Skeletal muscle tissue (tissue), 4 donors: Measurements from ENCODE around the gene FOXO3. TPM values are rescaled to one million over a fixed set of nuclear protein-coding genes. Genes with fewer than 3 reads are reported as not detected.
A peak's percentile ranks its signal among the peaks of the same experiment; 100 is the strongest.

ENCODE experiments used
- H3K27ac ChIP-seq: one replicate; pipeline ENCODE4 v1.7.0; 2013; ENCODE audit warnings: mild to moderate bottlenecking, low read depth, low read length, inconsistent platforms
- H3K27me3 ChIP-seq, 3 donors: one replicate each; pipeline ENCODE4 v1.7.0; 2013; ENCODE audit warnings: low read length in 3 of 3; ENCODE audit not compliant: control insufficient read depth in 3 of 3, insufficient read depth in 3 of 3
- H3K36me3 ChIP-seq, 3 donors: one replicate each; pipeline ENCODE4 v1.7.0; 2013; ENCODE audit warnings: low read length in 3 of 3; ENCODE audit not compliant: control insufficient read depth in 3 of 3, insufficient read depth in 3 of 3
- H3K4me1 ChIP-seq, 3 donors: one replicate each; pipeline ENCODE4 v1.7.0; 2013; ENCODE audit warnings: low read length in 3 of 3, mild to moderate bottlenecking in 3 of 3; ENCODE audit not compliant: control insufficient read depth in 3 of 3, insufficient read depth in 3 of 3
- H3K4me3 ChIP-seq, 3 donors: one replicate each; pipeline ENCODE4 v1.7.0; 2013; ENCODE audit warnings: low read length in 3 of 3
- H3K9ac ChIP-seq, 3 donors: one replicate each; pipeline ENCODE4 v1.7.0; 2013; ENCODE audit warnings: low read length in 3 of 3, mild to moderate bottlenecking in 3 of 3, moderate library complexity in 2 of 3, low read depth in 1 of 3
- H3K9me3 ChIP-seq, 3 donors: one replicate each; pipeline ENCODE4 v1.7.0; 2013; ENCODE audit warnings: low read length in 3 of 3; ENCODE audit not compliant: control insufficient read depth in 3 of 3
- total RNA-seq: library from RNA; depleted of rRNA; stranded (reverse); fragments of >200 nt; gene quantifications from one replicate; pipeline ENCODE4 v1.2.3, GENCODE V29; 2014
- donor health status: Osteomylitis.

The FOXO3 gene
- total RNA-seq, 1 donor from 2014 or later = 30.8 TPM

DNA sequence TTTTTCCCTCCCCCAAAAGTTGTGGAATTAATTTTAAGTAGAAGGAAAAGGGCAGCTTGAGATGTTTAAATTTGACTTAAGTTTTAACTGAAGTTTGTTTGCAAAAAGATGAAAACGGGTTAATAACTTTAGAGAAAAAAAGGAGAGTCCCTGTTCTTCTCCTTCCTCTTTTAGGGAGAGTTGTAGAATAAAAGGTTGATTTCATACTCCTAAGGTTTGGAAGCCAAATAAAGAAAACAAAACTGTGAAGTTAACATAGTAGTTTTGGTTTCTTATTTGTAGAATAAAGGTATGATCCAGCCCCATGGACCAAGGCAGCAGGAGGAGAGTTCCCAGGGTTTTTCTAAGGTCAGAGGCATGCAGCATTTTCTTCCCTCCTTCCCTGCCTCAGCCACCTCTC is 33.4 kb downstream of the FOXO3 start:
- Histone ChIP-seq H3K36me3 (no peaks in the 10 kb centered on the region), H3K27ac (no peak overlapping the region), H3K4me1 (peaks cover 88 to 92% (median 88%) of the 10 kb centered on the region in 3 donors), H3K9ac (no peak overlapping the region), H3K9me3 (no peaks in the 10 kb centered on the region), H3K27me3 (no peaks in the 10 kb centered on the region), H3K4me3 (peak overlapping the region in 1 of 3 donors; percentile 11)

DNA sequence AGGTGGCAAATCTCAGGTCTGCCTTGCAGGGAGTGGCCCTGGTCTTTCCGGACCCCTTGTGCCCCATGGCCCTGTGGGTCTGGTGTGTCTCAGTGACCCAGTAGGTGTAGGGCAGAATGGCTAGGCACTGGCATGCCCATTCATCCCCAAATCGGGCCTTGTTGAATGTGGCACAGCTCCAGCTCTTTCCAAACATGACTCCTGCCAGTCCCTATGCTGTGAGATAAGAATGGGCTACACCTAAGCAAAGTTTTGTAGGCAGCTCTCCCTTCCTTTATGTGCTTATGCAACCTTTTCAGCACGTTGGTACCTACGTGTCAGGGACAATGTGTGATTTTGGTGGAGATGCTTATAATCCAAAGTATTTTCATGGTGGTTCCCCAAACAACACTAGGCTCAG is 33.9 kb downstream of the FOXO3 start:
- Histone ChIP-seq H3K27ac (no peak overlapping the region), H3K9me3 (no peaks in the 10 kb centered on the region), H3K27me3 (no peaks in the 10 kb centered on the region), H3K4me3 (peak overlapping the region in 2 of 3 donors; percentile 11 to 18), H3K36me3 (no peaks in the 10 kb centered on the region), H3K4me1 (peaks cover 84 to 87% (median 87%) of the 10 kb centered on the region in 3 donors), H3K9ac (no peak overlapping the region)

- H3K4me1 ChIP-seq = peaks cover 62 to 68% (median 64%) of the 10 kb centered on the region in 3 donors
- H3K27ac ChIP-seq = peak overlapping the region; percentile 54
- H3K36me3 ChIP-seq = no peaks in the 10 kb centered on the region
- H3K27me3 ChIP-seq = no peaks in the 10 kb centered on the region
- H3K9ac ChIP-seq = no peak overlapping the region
- H3K4me3 ChIP-seq = no peak overlapping the region
- H3K9me3 ChIP-seq = no peaks in the 10 kb centered on the region
Measured at GRCh38 chr6:108596956-108597355, 36.2 kb downstream of the FOXO3 start.

GRCh38 chr6:108597572-108598304 is 37.0 kb downstream of the FOXO3 start:
- Histone ChIP-seq H3K4me1 (peaks cover 55 to 60% (median 56%) of the 10 kb centered on the region in 3 donors), H3K36me3 (no peaks in the 10 kb centered on the region), H3K27me3 (no peaks in the 10 kb centered on the region), H3K4me3 (peak overlapping the region in 1 of 3 donors; percentile 8), H3K9ac (no peak overlapping the region), H3K27ac (peak overlapping the region; percentile 54), H3K9me3 (no peaks in the 10 kb centered on the region)

GRCh38 chr6:108598305-108598863 is 37.7 kb downstream of the FOXO3 start:
- no peaks in the 10 kb centered on the region for H3K9me3 ChIP-seq
- H3K36me3 ChIP-seq = no peaks in the 10 kb centered on the region
- no peaks in the 10 kb centered on the region for H3K27me3 ChIP-seq
- H3K9ac ChIP-seq = no peak overlapping the region
- peaks cover 50 to 53% (median 50%) of the 10 kb centered on the region in 3 donors for H3K4me1 ChIP-seq
- peak overlapping the region; percentile 54 for H3K27ac ChIP-seq
- no peak overlapping the region for H3K4me3 ChIP-seq

GRCh38 chr6:108604156-108604555 is 43.4 kb downstream of the FOXO3 start:
- Histone ChIP-seq H3K4me3 (no peak overlapping the region), H3K4me1 (peaks cover 27 to 33% (median 31%) of the 10 kb centered on the region in 3 donors), H3K9ac (no peak overlapping the region), H3K9me3 (no peaks in the 10 kb centered on the region), H3K36me3 (no peaks in the 10 kb centered on the region), H3K27ac (no peak overlapping the region), H3K27me3 (no peaks in the 10 kb centered on the region)

GRCh38 chr6:108606250-108606690 is 45.6 kb downstream of the FOXO3 start:
- Histone ChIP-seq H3K9me3 (no peaks in the 10 kb centered on the region), H3K4me3 (no peak overlapping the region), H3K4me1 (peaks cover 34 to 49% (median 36%) of the 10 kb centered on the region in 3 donors), H3K27ac (no peak overlapping the region), H3K9ac (no peak overlapping the region), H3K27me3 (no peaks in the 10 kb centered on the region), H3K36me3 (no peaks in the 10 kb centered on the region)

- Histone ChIP-seq H3K27me3 (no peaks in the 10 kb centered on the region), H3K9me3 (peaks cover 0 to 4% (median 0%) of the 10 kb centered on the region in 3 donors), H3K36me3 (no peaks in the 10 kb centered on the region), H3K4me1 (peaks cover 34 to 49% (median 39%) of the 10 kb centered on the region in 3 donors), H3K9ac (no peak overlapping the region), H3K27ac (peak overlapping the region; percentile 76), H3K4me3 (peak overlapping the region; percentile 11 to 33 (median 14))
Measured at GRCh38 chr6:108608453-108609275, 47.9 kb downstream of the FOXO3 start.

GRCh38 chr6:108609276-108609769 is 48.6 kb downstream of the FOXO3 start:
- Histone ChIP-seq H3K4me3 (peak overlapping the region in 2 of 3 donors; percentile 11 to 14), H3K4me1 (peaks cover 34 to 52% (median 39%) of the 10 kb centered on the region in 3 donors), H3K27me3 (no peaks in the 10 kb centered on the region), H3K9me3 (peaks cover 0 to 4% (median 0%) of the 10 kb centered on the region in 3 donors), H3K36me3 (no peaks in the 10 kb centered on the region), H3K27ac (peak overlapping the region; percentile 76), H3K9ac (no peak overlapping the region)
